ENCODE data around the gene THBS2. TPM values are rescaled to one million over a fixed set of nuclear protein-coding genes. Genes with fewer than 3 reads are reported as not detected.
A peak's percentile ranks its signal among the peaks of the same experiment; 100 is the strongest.

THBS2 gene
- total RNA-seq, 1 experiment from 2014 or later: not detected

GRCh38 chr6:169212436-169212835 is 41.2 kb downstream of the THBS2 start:
- Mint-ChIP-seq H3K27ac (ENCODE audit: low read depth, unreplicated experiment) (no peak overlapping the region), H3K9me3 (ENCODE audit: unreplicated experiment) (peaks cover 13% of the 10 kb centered on the region), H3K27me3 (ENCODE audit: insufficient read depth, unreplicated experiment) (no peaks in the 10 kb centered on the region), H3K4me3 (ENCODE audit: unreplicated experiment) (peak overlapping the region; percentile 54), H3K36me3 (ENCODE audit: insufficient read depth, unreplicated experiment) (no peaks in the 10 kb centered on the region), H3K4me1 (ENCODE audit: insufficient read depth, unreplicated experiment) (peaks cover 12% of the 10 kb centered on the region)
- BruUV-seq (replicated peaks): no TSS peak
- no peak for TF ChIP-seq CTCF (IDR thresholded peaks at IDR 0.05; ENCODE audit: unreplicated experiment)
- ChIA-PET CTCF (no interaction called here), POLR2A (no interaction called here)
- DNase-seq (ENCODE audit: unreplicated experiment): no peak
- intact Hi-C loops (cut with micrococcal nuclease): no loop called here

- no TSS peak for BruUV-seq (replicated peaks)
- Mint-ChIP-seq H3K36me3 (ENCODE audit: insufficient read depth, unreplicated experiment) (no peaks in the 10 kb centered on the region), H3K9me3 (ENCODE audit: unreplicated experiment) (peaks cover 16% of the 10 kb centered on the region), H3K4me1 (ENCODE audit: insufficient read depth, unreplicated experiment) (peaks cover 12% of the 10 kb centered on the region), H3K4me3 (ENCODE audit: unreplicated experiment) (no peak overlapping the region), H3K27ac (ENCODE audit: low read depth, unreplicated experiment) (no peak overlapping the region), H3K27me3 (ENCODE audit: insufficient read depth, unreplicated experiment) (no peaks in the 10 kb centered on the region)
- intact Hi-C loops (cut with micrococcal nuclease): no loop called here
- POLR2A ChIA-PET: no interaction called here
- no peak for TF ChIP-seq CTCF (IDR thresholded peaks at IDR 0.05; ENCODE audit: unreplicated experiment)
- DNase-seq (ENCODE audit: unreplicated experiment): no peak
- CTCF ChIA-PET: no interaction called here
Observed at GRCh38 chr6:169211881-169212280, 41.8 kb downstream of the THBS2 start.

- Mint-ChIP-seq H3K9me3 (ENCODE audit: unreplicated experiment) (peaks cover 22% of the 10 kb centered on the region), H3K4me3 (ENCODE audit: unreplicated experiment) (no peak overlapping the region), H3K27ac (ENCODE audit: low read depth, unreplicated experiment) (no peak overlapping the region), H3K27me3 (ENCODE audit: insufficient read depth, unreplicated experiment) (no peaks in the 10 kb centered on the region), H3K36me3 (ENCODE audit: insufficient read depth, unreplicated experiment) (no peaks in the 10 kb centered on the region), H3K4me1 (ENCODE audit: insufficient read depth, unreplicated experiment) (peaks cover 12% of the 10 kb centered on the region)
- POLR2A ChIA-PET: no interaction called here
- intact Hi-C loops (cut with micrococcal nuclease): no loop called here
- CTCF ChIA-PET: no interaction called here
- BruUV-seq (replicated peaks): no TSS peak
- TF ChIP-seq CTCF (IDR thresholded peaks at IDR 0.05; ENCODE audit: unreplicated experiment): no peak
- no peak for DNase-seq (ENCODE audit: unreplicated experiment)
Observed at GRCh38 chr6:169210611-169211010, 43.0 kb downstream of the THBS2 start.

- Mint-ChIP-seq H3K27me3 (ENCODE audit: insufficient read depth, unreplicated experiment) (no peaks in the 10 kb centered on the region), H3K36me3 (ENCODE audit: insufficient read depth, unreplicated experiment) (no peaks in the 10 kb centered on the region), H3K27ac (ENCODE audit: low read depth, unreplicated experiment) (peak overlapping the region; percentile 78), H3K4me1 (ENCODE audit: insufficient read depth, unreplicated experiment) (no peaks in the 10 kb centered on the region), H3K9me3 (ENCODE audit: unreplicated experiment) (peaks cover 22% of the 10 kb centered on the region), H3K4me3 (ENCODE audit: unreplicated experiment) (no peak overlapping the region)
- ChIA-PET CTCF (no interaction called here), POLR2A (no interaction called here)
- TF ChIP-seq CTCF (IDR thresholded peaks at IDR 0.05; ENCODE audit: unreplicated experiment): no peak
- BruUV-seq (replicated peaks): no TSS peak
- intact Hi-C loops (cut with micrococcal nuclease): no loop called here
- no peak for DNase-seq (ENCODE audit: unreplicated experiment)
Observed at GRCh38 chr6:169208011-169208410, 45.6 kb downstream of the THBS2 start.
